CD4-positive, alpha-beta memory T cell (primary cell): Measurements from ENCODE around the gene ARID5B. TPM values are rescaled to one million over a fixed set of nuclear protein-coding genes. Genes with fewer than 3 reads are reported as not detected.

Experiments
- CTCF ChIA-PET: fragments of 350-600 bp; sonication (Branson Sonifier 250); formaldehyde crosslinking; loops from one replicate; lab custom pipeline; 2021; ENCODE audit warnings: inconsistent platforms; ENCODE audit not compliant: partially characterized antibody; lab: Charles Lee
- POLR2A ChIA-PET: fragments of 350-600 bp; sonication (Branson Sonifier 250); formaldehyde crosslinking; loops from one replicate; lab custom pipeline; 2021; ENCODE audit not compliant: partially characterized antibody; lab: Charles Lee
- DNase-seq, 5 donors: peaks; one replicate each; pipeline versions ENCODE4 v3.0.0 to v3.0.0-alpha.2; 2020 to 2022; ENCODE audit warnings: mixed read lengths in 1 of 5
- H3K27ac ChIP-seq: one replicate; pipeline ENCODE4 v1.7.0; 2013; ENCODE audit warnings: low read depth, low read length
- H3K27me3 ChIP-seq: 2 replicates; pipeline ENCODE4 v1.7.0; 2013; ENCODE audit warnings: mild to moderate bottlenecking, low read length, moderate library complexity; ENCODE audit not compliant: insufficient read depth
- H3K36me3 ChIP-seq: 2 replicates; pipeline ENCODE4 v1.7.0; 2013; ENCODE audit warnings: mild to moderate bottlenecking, low read length, moderate library complexity; ENCODE audit not compliant: insufficient read depth
- H3K4me1 ChIP-seq: 2 replicates; pipeline ENCODE4 v1.7.0; 2013; ENCODE audit warnings: mild to moderate bottlenecking, low read length, moderate library complexity; ENCODE audit not compliant: insufficient read depth
- H3K4me3 ChIP-seq, 2 donors: one replicate each; pipeline ENCODE4 v1.7.0; 2013; ENCODE audit warnings: low read length in 2 of 2, mild to moderate bottlenecking in 1 of 2
- H3K9me3 ChIP-seq, 2 donors: one replicate each; pipeline ENCODE4 v1.7.0; 2013; ENCODE audit warnings: low read length in 2 of 2, control low read depth in 1 of 2; ENCODE audit not compliant: control insufficient read depth in 1 of 2
- H3K27ac Mint-ChIP-seq, 7 donors: one replicate each; pipeline ENCODE4 v1.8.0; 2020 to 2021; ENCODE audit warnings: mixed read lengths in 7 of 7, mild to moderate bottlenecking in 6 of 7, inconsistent platforms in 3 of 7, moderate library complexity in 3 of 7
- H3K27me3 Mint-ChIP-seq, 2 donors: one replicate each; pipeline ENCODE4 v1.8.0; 2020 to 2021; ENCODE audit warnings: mixed read lengths in 2 of 2
- H3K36me3 Mint-ChIP-seq, 2 donors: one replicate each; pipeline ENCODE4 v1.8.0; 2020 to 2021; ENCODE audit warnings: mixed read lengths in 2 of 2, inconsistent platforms in 1 of 2, mild to moderate bottlenecking in 1 of 2
- H3K4me1 Mint-ChIP-seq, 4 donors: one replicate each; pipeline ENCODE4 v1.8.0; 2020 to 2021; ENCODE audit warnings: mixed read lengths in 4 of 4, mild to moderate bottlenecking in 1 of 4
- H3K4me3 Mint-ChIP-seq, 8 donors: one replicate each; pipeline ENCODE4 v1.8.0; 2020 to 2021; ENCODE audit warnings: mixed read lengths in 8 of 8, mild to moderate bottlenecking in 7 of 8, moderate library complexity in 6 of 8, inconsistent platforms in 3 of 8
- H3K9me3 Mint-ChIP-seq, 8 donors: one replicate each; pipeline ENCODE4 v1.8.0; 2020 to 2021; ENCODE audit warnings: mixed read lengths in 8 of 8, mild to moderate bottlenecking in 5 of 8, inconsistent platforms in 3 of 8, moderate library complexity in 1 of 8
- intact Hi-C: fragments of 100-400 bp; cut with micrococcal nuclease; formaldehyde crosslinking; loops from one replicate; pipeline ENCODE4 v1.15.1; 2023
- polyA plus RNA-seq, 2 donors: library from polyadenylated mRNA; unstranded; fragments of 300-500 nt; fragmentation: Illumina TruSeq; gene quantifications; one replicate each; pipeline ENCODE4 v1.2.3, GENCODE V29; 2021
- total RNA-seq, 2 experiments: library from RNA; stranded (reverse); gene quantifications; one replicate each; pipeline ENCODE4 v1.2.3, GENCODE V29; 2021

Gene ARID5B
- total and polyA plus RNA-seq, 4 experiments from 2014 or later = 30.9 to 49.6 (median 41.9) TPM

- H3K9me3 ChIP-seq = no peaks in the 10 kb centered on the region
- no peaks in the 10 kb centered on the region for H3K36me3 ChIP-seq
- Mint-ChIP-seq H3K36me3 (peaks cover 22 to 28% of the 10 kb centered on the region in 2 donors), H3K27me3 (no peaks in the 10 kb centered on the region), H3K4me3 (peak overlapping the region in 6 of 8 donors; percentile 39 to 71 (median 60)), H3K27ac (peak overlapping the region; percentile 76 to 96 (median 87)), H3K4me1 (peaks cover 55 to 77% (median 61%) of the 10 kb centered on the region in 4 donors), H3K9me3 (peaks cover 0 to 2% (median 0%) of the 10 kb centered on the region in 8 donors)
- ChIA-PET POLR2A (interaction anchor here (0.7 to 5.3 kb wide), 13 partner anchors 9 to 148 kb away, joined by 3 to 69 read pairs (median 4); partner anchors contain the start of gene ARID5B), CTCF (interaction anchor here (0.7 to 2.0 kb wide), 13 partner anchors 8 to 1669 kb away, joined by 3 to 8 read pairs (median 3); no protein-coding TSS in a partner anchor)
- DNase-seq = peak in 4 of 5 donors; percentile 15 to 43 (median 28)
- no peaks in the 10 kb centered on the region for H3K27me3 ChIP-seq
- no peak overlapping the region for H3K4me3 ChIP-seq
- intact Hi-C loops = loop anchor here (1.0 kb wide), 1 partner anchor 8 kb away; no protein-coding TSS in a partner anchor
- peak overlapping the region; percentile 13 for H3K27ac ChIP-seq
- peaks cover 53% of the 10 kb centered on the region for H3K4me1 ChIP-seq
Observed at GRCh38 chr10:61933859-61934555, 32.5 kb downstream of the ARID5B start.

- CTCF ChIA-PET = no interaction called here
- Histone ChIP-seq H3K4me1 (peaks cover 64% of the 10 kb centered on the region), H3K9me3 (no peaks in the 10 kb centered on the region), H3K27ac (no peak overlapping the region), H3K4me3 (no peak overlapping the region), H3K36me3 (no peaks in the 10 kb centered on the region), H3K27me3 (no peaks in the 10 kb centered on the region)
- H3K27ac Mint-ChIP-seq = peak overlapping the region in 6 of 7 donors; percentile 41 to 71 (median 50)
- H3K9me3 Mint-ChIP-seq = peaks cover 0 to 2% (median 0%) of the 10 kb centered on the region in 8 donors
- H3K4me1 Mint-ChIP-seq = peaks cover 55 to 75% (median 62%) of the 10 kb centered on the region in 4 donors
- H3K27me3 Mint-ChIP-seq = no peaks in the 10 kb centered on the region
- peaks cover 14 to 19% of the 10 kb centered on the region in 2 donors for H3K36me3 Mint-ChIP-seq
- no peak for DNase-seq
- POLR2A ChIA-PET = interaction anchor here (0.7 to 5.3 kb wide), 4 partner anchors 10 to 98 kb away, joined by 3 to 69 read pairs (median 6); partner anchors contain the start of gene ARID5B
- H3K4me3 Mint-ChIP-seq = peak overlapping the region in 1 of 8 donors; percentile 16
- intact Hi-C loops = no loop called here
Observed at GRCh38 chr10:61935077-61935476, 33.6 kb downstream of the ARID5B start.

GRCh38 chr10:61936770-61937169, 35.3 kb downstream of the ARID5B start:
- H3K27me3 Mint-ChIP-seq = no peaks in the 10 kb centered on the region
- Histone ChIP-seq H3K4me3 (no peak overlapping the region), H3K4me1 (peaks cover 78% of the 10 kb centered on the region), H3K36me3 (no peaks in the 10 kb centered on the region), H3K27me3 (no peaks in the 10 kb centered on the region), H3K27ac (no peak overlapping the region), H3K9me3 (no peaks in the 10 kb centered on the region)
- peak overlapping the region in 2 of 8 donors; percentile 76 to 83 for H3K4me3 Mint-ChIP-seq
- POLR2A ChIA-PET = interaction anchor here (0.7 to 10.5 kb wide), 3 partner anchors 36 to 70 kb away, joined by 3 to 175 read pairs (median 20); partner anchors contain the start of gene ARID5B
- peaks cover 16 to 22% of the 10 kb centered on the region in 2 donors for H3K36me3 Mint-ChIP-seq
- H3K4me1 Mint-ChIP-seq = peaks cover 65 to 81% (median 74%) of the 10 kb centered on the region in 4 donors
- H3K9me3 Mint-ChIP-seq = no peaks in the 10 kb centered on the region
- no peak for DNase-seq
- CTCF ChIA-PET = interaction anchor here (1.3 to 10.1 kb wide), 2 partner anchors 36 to 43 kb away, joined by 3 to 115 read pairs; partner anchors contain the start of gene ARID5B
- intact Hi-C loops = no loop called here
- H3K27ac Mint-ChIP-seq = peak overlapping the region in 6 of 7 donors; percentile 73 to 91 (median 79)

GRCh38 chr10:61937631-61938351, 36.3 kb downstream of the ARID5B start:
- intact Hi-C loops = no loop called here
- peak overlapping the region; percentile 31 to 94 (median 87) for H3K27ac Mint-ChIP-seq
- peak overlapping the region; percentile 23 for H3K27ac ChIP-seq
- no peaks in the 10 kb centered on the region for H3K27me3 ChIP-seq
- H3K36me3 Mint-ChIP-seq = peaks cover 14 to 22% of the 10 kb centered on the region in 2 donors
- POLR2A ChIA-PET = interaction anchor here (0.9 to 10.5 kb wide), 5 partner anchors 37 to 119 kb away, joined by 3 to 175 read pairs (median 3); partner anchors contain the start of gene ARID5B
- H3K4me1 ChIP-seq = peaks cover 78% of the 10 kb centered on the region
- H3K36me3 ChIP-seq = no peaks in the 10 kb centered on the region
- H3K4me3 ChIP-seq = peak overlapping the region in 1 of 2 donors; percentile 15
- peak overlapping the region; percentile 3 to 83 (median 68) for H3K4me3 Mint-ChIP-seq
- no peaks in the 10 kb centered on the region for H3K9me3 ChIP-seq
- DNase-seq = no peak
- peaks cover 66 to 87% (median 75%) of the 10 kb centered on the region in 4 donors for H3K4me1 Mint-ChIP-seq
- CTCF ChIA-PET = interaction anchor here (0.8 to 10.1 kb wide), 5 partner anchors 14 to 307 kb away, joined by 3 to 115 read pairs (median 3); partner anchors contain the start of gene ARID5B
- H3K9me3 Mint-ChIP-seq = no peaks in the 10 kb centered on the region
- H3K27me3 Mint-ChIP-seq = no peaks in the 10 kb centered on the region

- Histone ChIP-seq H3K4me1 (peaks cover 80% of the 10 kb centered on the region), H3K4me3 (no peak overlapping the region), H3K27me3 (no peaks in the 10 kb centered on the region), H3K36me3 (no peaks in the 10 kb centered on the region), H3K9me3 (no peaks in the 10 kb centered on the region), H3K27ac (no peak overlapping the region)
- ChIA-PET CTCF (interaction anchor here (1.3 to 10.1 kb wide), 2 partner anchors 40 to 148 kb away, joined by 3 to 115 read pairs; partner anchors contain the start of gene ARID5B), POLR2A (interaction anchor here (0.6 to 10.5 kb wide), 8 partner anchors 8 to 174 kb away, joined by 3 to 175 read pairs (median 3); partner anchors contain the start of gene ARID5B)
- intact Hi-C loops = no loop called here
- peak overlapping the region in 6 of 8 donors; percentile 7 to 83 (median 43) for H3K4me3 Mint-ChIP-seq
- H3K9me3 Mint-ChIP-seq = no peaks in the 10 kb centered on the region
- peaks cover 17 to 20% of the 10 kb centered on the region in 2 donors for H3K36me3 Mint-ChIP-seq
- peaks cover 60 to 89% (median 73%) of the 10 kb centered on the region in 4 donors for H3K4me1 Mint-ChIP-seq
- no peaks in the 10 kb centered on the region for H3K27me3 Mint-ChIP-seq
- H3K27ac Mint-ChIP-seq = peak overlapping the region; percentile 25 to 91 (median 87)
- DNase-seq = no peak
Observed at GRCh38 chr10:61939902-61940301, 38.4 kb downstream of the ARID5B start.

- H3K27ac Mint-ChIP-seq = peak overlapping the region; percentile 89 to 98 (median 95)
- DNase-seq = peak in 1 of 5 donors; percentile 18
- no peaks in the 10 kb centered on the region for H3K36me3 ChIP-seq
- intact Hi-C loops = no loop called here
- no peaks in the 10 kb centered on the region for H3K27me3 ChIP-seq
- H3K4me1 Mint-ChIP-seq = peaks cover 57 to 85% (median 70%) of the 10 kb centered on the region in 4 donors
- no peaks in the 10 kb centered on the region for H3K9me3 ChIP-seq
- H3K36me3 Mint-ChIP-seq = peaks cover 18 to 23% of the 10 kb centered on the region in 2 donors
- H3K27me3 Mint-ChIP-seq = no peaks in the 10 kb centered on the region
- no peak overlapping the region for H3K4me3 ChIP-seq
- ChIA-PET POLR2A (interaction anchor here (0.5 to 10.5 kb wide), 6 partner anchors 21 to 1328 kb away, joined by 3 to 175 read pairs (median 3); partner anchors contain the start of gene ARID5B), CTCF (interaction anchor here (3.8 to 10.1 kb wide), 2 partner anchors 41 to 98 kb away, joined by 21 to 115 read pairs; partner anchors contain the start of gene ARID5B)
- H3K4me3 Mint-ChIP-seq = peak overlapping the region in 7 of 8 donors; percentile 53 to 91 (median 76)
- H3K27ac ChIP-seq = peak overlapping the region; percentile 56
- H3K4me1 ChIP-seq = peaks cover 87% of the 10 kb centered on the region
- no peaks in the 10 kb centered on the region for H3K9me3 Mint-ChIP-seq
Observed at GRCh38 chr10:61941202-61941681, 39.7 kb downstream of the ARID5B start.
